H9 (cell line): ENCODE results near the gene CTPS1. TPM values are rescaled to one million over a fixed set of nuclear protein-coding genes. Genes with fewer than 3 reads are reported as not detected.

Experiments
- DNase-seq: peaks from one replicate; pipeline ENCODE4 v3.0.0-alpha.2; 2017
- H2AFZ ChIP-seq: one replicate; pipeline ENCODE4 v1.6.1; 2013; ENCODE audit warnings: mild to moderate bottlenecking, low read length, control low read depth, moderate library complexity
- H2AK5ac ChIP-seq: 2 replicates; pipeline ENCODE4 v1.6.1; 2013; ENCODE audit warnings: low read length, control low read depth, mixed read lengths; ENCODE audit not compliant: insufficient read length
- H2BK120ac ChIP-seq: one replicate; pipeline ENCODE4 v1.6.1; 2013; ENCODE audit warnings: low read depth, mild to moderate bottlenecking, low read length, control low read depth, inconsistent platforms; ENCODE audit not compliant: poor library complexity, severe bottlenecking
- H2BK12ac ChIP-seq: 2 replicates; pipeline ENCODE4 v1.6.1; 2013; ENCODE audit warnings: low read length, control low read depth, mixed read lengths, low read depth; ENCODE audit not compliant: insufficient read length
- H2BK15ac ChIP-seq: 2 replicates; pipeline ENCODE4 v1.6.1; 2013; ENCODE audit warnings: low read depth, low read length, control low read depth
- H2BK20ac ChIP-seq: one replicate; pipeline ENCODE4 v1.6.1; 2013; ENCODE audit warnings: low read depth, mild to moderate bottlenecking, low read length, control low read depth, inconsistent platforms; ENCODE audit not compliant: poor library complexity, severe bottlenecking
- H2BK5ac ChIP-seq: 2 replicates; pipeline ENCODE4 v1.6.1; 2013; ENCODE audit warnings: low read length, control low read depth, mixed read lengths; ENCODE audit not compliant: insufficient read length
- H3K14ac ChIP-seq: 2 replicates; pipeline ENCODE4 v1.6.1; 2013; ENCODE audit warnings: low read length, control low read depth; ENCODE audit not compliant: insufficient read depth
- H3K18ac ChIP-seq: 2 replicates; pipeline ENCODE4 v1.6.1; 2013; ENCODE audit warnings: low read depth, mild to moderate bottlenecking, mixed read lengths, low read length, control low read depth; ENCODE audit not compliant: insufficient read length
- H3K23ac ChIP-seq: 2 replicates; pipeline ENCODE4 v1.6.1; 2013; ENCODE audit warnings: low read length, control low read depth, mixed read lengths, low read depth; ENCODE audit not compliant: insufficient read length
- H3K23me2 ChIP-seq: 2 replicates; pipeline ENCODE4 v1.6.1; 2013; ENCODE audit warnings: low read depth, mild to moderate bottlenecking, mixed read lengths, low read length, control low read depth; ENCODE audit not compliant: insufficient read length, poor library complexity, severe bottlenecking
- H3K27ac ChIP-seq: 2 replicates; pipeline ENCODE4 v1.5.1; 2013; ENCODE audit warnings: low read length, control low read depth, mixed read lengths, low read depth; ENCODE audit not compliant: insufficient read length
- H3K27me3 ChIP-seq: 2 replicates; pipeline ENCODE4 v1.6.1; 2013; ENCODE audit warnings: low read length, control low read depth, inconsistent platforms; ENCODE audit not compliant: insufficient read depth
- H3K4ac ChIP-seq: 2 replicates; pipeline ENCODE4 v1.6.1; 2013; ENCODE audit warnings: low read depth, mild to moderate bottlenecking, control low read depth, inconsistent platforms, low read length, moderate library complexity
- H3K4me1 ChIP-seq: 2 replicates; pipeline ENCODE4 v1.6.1; 2013; ENCODE audit warnings: low read length, control low read depth, inconsistent platforms; ENCODE audit not compliant: insufficient read depth
- H3K4me2 ChIP-seq: 2 replicates; pipeline ENCODE4 v1.6.1; 2013; ENCODE audit warnings: low read length, control low read depth, mixed read lengths; ENCODE audit not compliant: insufficient read length, insufficient read depth
- H3K56ac ChIP-seq: 2 replicates; pipeline ENCODE4 v1.6.1; 2013; ENCODE audit warnings: low read depth, mild to moderate bottlenecking, mixed read lengths, low read length, control low read depth; ENCODE audit not compliant: insufficient read length
- H3K79me1 ChIP-seq: 2 replicates; pipeline ENCODE4 v1.6.1; 2013; ENCODE audit warnings: low read depth, mild to moderate bottlenecking, moderate library complexity, low read length, control low read depth, inconsistent platforms; ENCODE audit not compliant: insufficient read depth, poor library complexity, severe bottlenecking
- H3K79me2 ChIP-seq: 2 replicates; pipeline ENCODE4 v1.6.1; 2013; ENCODE audit warnings: low read length, control low read depth, inconsistent platforms; ENCODE audit not compliant: insufficient read depth
- H3K9ac ChIP-seq: 2 replicates; pipeline ENCODE4 v1.6.1; 2013; ENCODE audit warnings: low read length, control low read depth, mixed read lengths; ENCODE audit not compliant: insufficient read length; ENCODE audit errors: extremely low read depth
- H3K9me3 ChIP-seq: one replicate; pipeline ENCODE4 v1.6.1; 2013; ENCODE audit warnings: low read depth, low read length, inconsistent platforms; ENCODE audit not compliant: control insufficient read depth
- H3T11ph ChIP-seq: one replicate; pipeline ENCODE4 v1.6.1; 2013; ENCODE audit warnings: mild to moderate bottlenecking, low read length, control low read depth, inconsistent platforms
- H4K20me1 ChIP-seq: one replicate; pipeline ENCODE4 v1.6.1; 2013; ENCODE audit not compliant: control insufficient read depth, insufficient read length, insufficient read depth
- H4K5ac ChIP-seq: 2 replicates; pipeline ENCODE4 v1.6.1; 2013; ENCODE audit warnings: low read depth, mild to moderate bottlenecking, mixed read lengths, low read length, control low read depth; ENCODE audit not compliant: insufficient read length
- H4K8ac ChIP-seq: replicated peaks from 2 replicates; pipeline ENCODE4 v1.6.1; 2013; ENCODE audit warnings: low read length, control low read depth, mixed read lengths, low read depth; ENCODE audit not compliant: insufficient read length
- H4K91ac ChIP-seq: 2 replicates; pipeline ENCODE4 v1.6.1; 2013; ENCODE audit warnings: low read depth, mild to moderate bottlenecking, moderate library complexity, mixed read lengths, low read length, control low read depth; ENCODE audit not compliant: insufficient read length
- H3K27ac Mint-ChIP-seq, 3 experiments: 2 replicates in 2 of 3; 3 replicates in 1 of 3; pipeline ENCODE4 v1.8.0; 2020 to 2021; ENCODE audit warnings: mixed read lengths in 3 of 3, mild to moderate bottlenecking in 1 of 3, moderate library complexity in 1 of 3
- H3K27me3 Mint-ChIP-seq: 2 replicates; pipeline ENCODE4 v1.8.0; 2021; ENCODE audit warnings: low read depth, mild to moderate bottlenecking, moderate library complexity, mixed read lengths
- H3K36me3 Mint-ChIP-seq, 3 experiments: 2 replicates in 2 of 3; 3 replicates in 1 of 3; pipeline ENCODE4 v1.8.0; 2020 to 2021; ENCODE audit warnings: low read depth in 3 of 3, mixed read lengths in 3 of 3; ENCODE audit not compliant: insufficient read depth in 1 of 3
- H3K4me1 Mint-ChIP-seq, 2 experiments: 2 replicates each; pipeline ENCODE4 v1.8.0; 2020; ENCODE audit warnings: mixed read lengths in 2 of 2
- H3K4me3 Mint-ChIP-seq, 2 experiments: 2 replicates in 1 of 2; 3 replicates in 1 of 2; pipeline ENCODE4 v1.8.0; 2020 to 2021; ENCODE audit warnings: mild to moderate bottlenecking in 2 of 2, mixed read lengths in 2 of 2, moderate library complexity in 1 of 2
- H3K9me3 Mint-ChIP-seq, 2 experiments: 2 replicates in 1 of 2; 3 replicates in 1 of 2; pipeline ENCODE4 v1.8.0; 2020; ENCODE audit warnings: mild to moderate bottlenecking in 2 of 2, mixed read lengths in 2 of 2, moderate library complexity in 1 of 2
- WGBS: extraction: QIAGEN DNeasy Blood & Tissue Kit; methylation state at CpG from one replicate; pipeline ENCODE4 v1.1.7; 2013; ENCODE audit warnings: missing lambda C conversion rate, low lambda C conversion rate, mixed read lengths; ENCODE audit not compliant: insufficient read length; ENCODE audit errors: extremely low coverage; 5-methylcytosine and 5-hydroxymethylcytosine counted together
- total RNA-seq: library from RNA; stranded (reverse); gene quantifications from 2 replicates; pipeline ENCODE4 v1.2.1, GENCODE V29; 2021
- TF ChIP-seq, protein P1 (sequence below): fragments of 200-600 bp; sonication (generic); conservative IDR thresholded peaks from 3 replicates; pipeline ENCODE4 v1.8.0; 2021; ENCODE audit warnings: antibody characterized with exemption, mild to moderate bottlenecking

Gene CTPS1
- total RNA-seq, 1 experiment from 2014 or later, result 105 TPM

DNA sequence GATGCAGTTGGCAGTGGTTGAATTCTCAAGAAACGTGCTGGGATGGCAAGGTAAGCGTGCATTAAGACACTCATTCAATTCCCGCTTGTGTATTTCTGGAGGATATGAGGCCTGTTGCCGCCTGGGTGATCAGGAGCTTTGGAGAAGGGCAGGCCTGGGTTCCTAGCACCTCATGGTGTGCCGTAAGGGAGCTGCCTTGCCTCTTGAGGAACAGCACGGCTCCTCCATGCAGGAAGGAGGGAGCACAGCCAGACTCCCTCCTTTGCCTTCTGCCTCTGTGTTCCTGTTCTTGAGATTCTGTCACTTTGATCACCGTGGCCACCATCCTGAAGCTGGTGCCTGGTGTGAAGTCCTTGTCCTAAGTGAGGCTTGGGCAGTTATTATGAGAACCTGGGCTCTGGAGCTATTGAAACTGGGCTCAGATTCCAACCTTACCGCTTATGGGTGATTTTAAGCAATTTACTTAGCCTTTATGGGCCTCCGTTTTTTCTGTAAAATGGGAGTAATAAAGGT, 23.7 kb downstream of the CTPS1 start:
- Histone ChIP-seq H2BK120ac (no peak overlapping the region), H3K14ac (no peak overlapping the region), H4K91ac (no peak overlapping the region), H3K9me3 (no peaks in the 10 kb centered on the region), H4K20me1 (no peaks in the 10 kb centered on the region), H3K79me2 (no peaks in the 10 kb centered on the region), H3K18ac (no peak overlapping the region), H3K4me1 (no peaks in the 10 kb centered on the region), H3K4me2 (no peak overlapping the region), H3K9ac (no peak overlapping the region), H3K27ac (no peak overlapping the region), H3K56ac (no peak overlapping the region), H3K23me2 (no peaks in the 10 kb centered on the region), H2AK5ac (no peak overlapping the region), H4K5ac (no peak overlapping the region), H3K23ac (no peak overlapping the region), H2BK5ac (no peak overlapping the region), H3T11ph (no peak overlapping the region), H2AFZ (no peak overlapping the region), H2BK15ac (no peak overlapping the region), H3K79me1 (no peaks in the 10 kb centered on the region), H2BK20ac (no peak overlapping the region), H4K8ac (no peak overlapping the region), H3K4ac (no peak overlapping the region), H3K27me3 (no peaks in the 10 kb centered on the region; the same call in 1 of the 2 replicates), H2BK12ac (no peak overlapping the region)
- no peaks in the 10 kb centered on the region for H3K9me3 Mint-ChIP-seq
- DNase-seq, result no peak
- no peak overlapping the region for H3K27ac Mint-ChIP-seq
- WGBS, result no CpG with 5 or more reads among the region's 9 CpGs
- TF ChIP-seq, protein P1, sequence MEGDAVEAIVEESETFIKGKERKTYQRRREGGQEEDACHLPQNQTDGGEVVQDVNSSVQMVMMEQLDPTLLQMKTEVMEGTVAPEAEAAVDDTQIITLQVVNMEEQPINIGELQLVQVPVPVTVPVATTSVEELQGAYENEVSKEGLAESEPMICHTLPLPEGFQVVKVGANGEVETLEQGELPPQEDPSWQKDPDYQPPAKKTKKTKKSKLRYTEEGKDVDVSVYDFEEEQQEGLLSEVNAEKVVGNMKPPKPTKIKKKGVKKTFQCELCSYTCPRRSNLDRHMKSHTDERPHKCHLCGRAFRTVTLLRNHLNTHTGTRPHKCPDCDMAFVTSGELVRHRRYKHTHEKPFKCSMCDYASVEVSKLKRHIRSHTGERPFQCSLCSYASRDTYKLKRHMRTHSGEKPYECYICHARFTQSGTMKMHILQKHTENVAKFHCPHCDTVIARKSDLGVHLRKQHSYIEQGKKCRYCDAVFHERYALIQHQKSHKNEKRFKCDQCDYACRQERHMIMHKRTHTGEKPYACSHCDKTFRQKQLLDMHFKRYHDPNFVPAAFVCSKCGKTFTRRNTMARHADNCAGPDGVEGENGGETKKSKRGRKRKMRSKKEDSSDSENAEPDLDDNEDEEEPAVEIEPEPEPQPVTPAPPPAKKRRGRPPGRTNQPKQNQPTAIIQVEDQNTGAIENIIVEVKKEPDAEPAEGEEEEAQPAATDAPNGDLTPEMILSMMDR, result no peak
- no peaks in the 10 kb centered on the region for H3K27me3 Mint-ChIP-seq
- H3K4me1 Mint-ChIP-seq, result no peaks in the 10 kb centered on the region
- peaks cover 63 to 96% (median 91%) of the 10 kb centered on the region in 3 experiments; a peak in 6 of 7 replicates for H3K36me3 Mint-ChIP-seq
- no peak overlapping the region for H3K4me3 Mint-ChIP-seq
